SH-SY5Y (cell line): ENCODE data around the gene PTS.

ENCODE experiments used
- GATA2 ChIP-seq: IDR thresholded peaks from 2 replicates; pipeline ENCODE4 v1.6.1; 2011; ENCODE audit warnings: mild to moderate bottlenecking, low read depth, low read length
- GATA3 ChIP-seq: IDR thresholded peaks from 2 replicates; pipeline ENCODE4 v1.6.1; 2011; ENCODE audit warnings: low read depth, mild to moderate bottlenecking, low read length, moderate library complexity

The PTS gene

DNA sequence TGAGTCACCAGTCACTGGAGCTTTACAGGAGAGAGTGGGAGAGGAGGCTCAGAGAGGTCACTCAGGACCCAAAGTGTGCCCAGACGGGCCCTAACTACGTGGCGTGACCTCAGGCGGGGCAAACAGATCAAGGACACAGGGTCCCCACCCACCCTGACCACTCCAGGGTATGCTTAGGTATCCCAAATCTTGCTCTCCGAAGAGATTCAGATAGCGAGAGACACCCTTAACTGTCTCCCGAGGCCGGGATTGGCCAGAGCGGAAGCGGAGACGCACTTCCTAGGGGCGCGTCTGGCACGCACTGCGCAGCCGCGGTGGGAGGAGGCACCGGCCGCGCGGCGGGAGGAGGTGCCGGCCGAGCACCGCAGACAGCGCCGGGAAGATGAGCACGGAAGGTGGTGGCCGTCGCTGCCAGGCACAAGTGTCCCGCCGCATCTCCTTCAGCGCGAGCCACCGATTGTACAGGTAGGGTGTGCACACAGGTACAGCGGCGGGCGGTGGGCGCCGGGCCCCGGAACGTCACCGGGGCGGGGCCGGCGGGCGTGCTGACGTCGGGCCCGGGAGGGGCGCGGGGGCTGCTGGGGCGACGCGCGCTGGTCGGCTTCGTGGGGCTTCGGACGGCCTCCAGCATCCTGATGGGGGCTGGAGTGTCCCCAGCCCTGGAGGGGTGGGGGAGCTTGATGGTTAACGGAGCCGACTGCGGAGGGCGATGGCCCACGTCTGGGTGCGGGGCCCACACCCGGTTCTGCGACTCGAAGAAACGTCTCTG lies at the start of gene PTS:
Gene PTS (plus strand): TSS at position 367 of the 769 bp plus-strand sequence. CDS start 16 bp downstream, at position 383.
- TF ChIP-seq GATA3, result no peak
- TF ChIP-seq GATA2, result no peak

- no peak for TF ChIP-seq GATA3
- TF ChIP-seq GATA2, result no peak
Observed at GRCh38 chr11:112177589-112177988, 48.6 kb upstream of the PTS start.

- TF ChIP-seq GATA2 (no peak), GATA3 (no peak)
Observed at GRCh38 chr11:112178428-112178827, 47.8 kb upstream of the PTS start.

GRCh38 chr11:112178936-112179335 lies 47.3 kb upstream of the PTS start:
- TF ChIP-seq GATA3 (no peak), GATA2 (no peak)

GRCh38 chr11:112179601-112180000 lies 46.6 kb upstream of the PTS start:
- TF ChIP-seq GATA2 (no peak), GATA3 (no peak)

DNA sequence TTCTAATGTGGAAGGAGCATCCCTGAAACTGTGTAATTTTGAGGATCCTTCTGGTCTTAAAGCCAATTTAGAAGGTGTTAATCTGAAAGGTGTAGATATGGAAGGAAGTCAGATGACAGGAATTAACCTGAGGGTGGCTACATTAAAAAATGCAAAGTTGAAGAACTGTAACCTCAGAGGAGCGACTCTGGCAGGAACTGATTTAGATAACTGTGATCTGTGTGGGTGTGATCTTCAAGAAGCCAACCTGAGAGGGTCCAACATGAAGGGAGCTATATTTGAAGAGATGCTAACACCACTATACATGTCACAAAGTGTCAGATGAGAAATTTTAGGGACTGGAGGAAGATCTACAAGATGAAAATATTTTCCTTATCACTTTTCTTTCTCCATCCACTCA lies 43.4 kb upstream of the PTS start:
- TF ChIP-seq GATA2 (no peak), GATA3 (no peak)

- TF ChIP-seq GATA3 (no peak), GATA2 (no peak)
Observed at GRCh38 chr11:112185883-112186282, 40.3 kb upstream of the PTS start.

GRCh38 chr11:112186304-112186703 lies 39.9 kb upstream of the PTS start:
- TF ChIP-seq GATA3 (no peak; the same call in 1 of the 2 replicates), GATA2 (no peak; the same call in 1 of the 2 replicates)

GRCh38 chr11:112195951-112196351 lies 30.3 kb upstream of the PTS start:
- no peak for TF ChIP-seq GATA3
- TF ChIP-seq GATA2, result no peak

DNA sequence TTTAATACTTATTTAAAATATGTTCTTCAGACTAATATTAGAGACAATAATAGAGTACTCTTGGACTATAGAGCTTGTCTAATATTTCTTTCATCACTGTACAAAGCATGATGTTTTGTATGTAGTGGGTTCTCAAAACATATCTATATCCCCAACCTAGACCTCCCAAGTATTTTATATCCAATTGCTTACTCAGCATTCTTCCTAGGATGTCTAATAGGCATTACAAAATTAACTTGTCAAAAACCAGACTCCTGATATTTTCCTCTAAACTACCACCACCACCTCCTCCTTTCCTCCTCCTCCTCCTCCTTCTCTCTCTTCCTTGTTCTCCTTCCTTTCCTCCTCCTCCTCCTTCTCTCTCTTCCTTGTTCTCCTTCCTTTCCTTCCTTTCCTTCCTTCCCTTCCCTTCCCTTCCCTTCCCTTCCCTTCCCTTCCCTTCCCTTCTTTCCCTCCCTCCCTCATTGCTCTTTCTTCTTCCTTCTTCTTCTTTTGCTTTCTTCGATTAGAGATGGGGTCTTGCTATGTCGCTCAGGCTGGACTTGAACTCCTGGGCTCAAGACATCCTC lies 29.6 kb upstream of the PTS start:
- TF ChIP-seq GATA2 (no peak), GATA3 (no peak)

DNA sequence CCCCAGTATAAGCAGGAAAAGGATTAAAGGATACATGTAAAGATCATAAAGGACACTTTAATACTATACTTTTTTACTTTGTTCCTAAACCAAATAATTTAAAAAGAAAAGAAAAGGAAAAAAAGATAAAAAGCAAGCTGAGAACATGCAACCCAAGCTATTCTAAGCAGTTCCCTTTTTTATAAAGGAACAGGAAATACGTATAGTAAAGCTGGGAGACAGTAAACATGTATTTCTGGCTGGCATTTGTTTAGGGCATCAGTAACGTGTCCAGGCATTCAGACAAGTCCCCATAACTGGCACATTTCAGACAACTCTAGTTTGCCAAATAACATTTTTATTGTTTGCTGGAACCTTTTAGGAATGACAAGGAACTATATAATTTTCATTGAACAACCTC lies 26.0 kb upstream of the PTS start:
- no peak for TF ChIP-seq GATA2
- TF ChIP-seq GATA3, result no peak

DNA sequence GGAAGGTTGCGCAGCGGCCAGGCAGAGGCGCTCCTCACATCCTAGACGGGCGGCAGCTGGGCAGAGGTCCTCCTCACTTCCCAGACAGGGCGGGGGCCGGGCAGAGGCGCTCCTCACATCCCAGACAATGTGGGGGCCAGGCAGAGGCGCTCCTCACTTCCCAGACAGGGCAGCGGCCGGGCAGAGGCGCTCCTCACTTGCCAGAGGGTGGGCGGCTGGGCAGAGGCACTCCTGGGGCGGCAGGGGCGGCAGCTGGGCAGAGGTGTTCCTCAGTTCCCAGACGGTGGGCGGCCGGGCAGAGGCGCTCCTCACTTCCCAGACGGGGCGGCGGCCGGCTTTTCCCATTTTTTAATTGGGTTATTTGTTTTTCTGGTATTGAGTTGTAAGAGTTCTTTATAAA lies 20.2 kb upstream of the PTS start:
- no peak for TF ChIP-seq GATA3
- TF ChIP-seq GATA2, result no peak

GRCh38 chr11:112210890-112211289 lies 15.3 kb upstream of the PTS start:
- no peak for TF ChIP-seq GATA3

DNA sequence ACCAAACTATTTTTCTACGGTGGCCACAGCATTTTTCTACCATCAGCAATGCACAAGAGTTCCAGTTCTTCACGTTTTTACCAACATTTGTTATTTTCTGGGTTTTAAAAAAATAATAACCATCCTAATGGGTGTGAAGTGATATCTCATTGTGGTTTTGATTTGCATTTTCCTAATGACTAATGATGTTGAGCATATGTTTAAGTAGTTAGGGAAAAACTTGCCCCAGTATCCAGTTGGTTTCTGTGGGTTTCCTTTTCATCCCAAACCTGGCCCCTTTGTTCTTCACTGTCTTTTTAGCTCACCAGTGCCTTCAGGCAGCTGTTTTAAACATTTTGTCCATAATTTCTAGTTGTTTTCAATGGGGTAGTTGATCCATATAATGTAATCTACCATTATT lies 14.7 kb upstream of the PTS start:
- TF ChIP-seq GATA3, result no peak
- TF ChIP-seq GATA2, result no peak

- TF ChIP-seq GATA3 (no peak), GATA2 (no peak)
Observed at GRCh38 chr11:112212290-112212689, 13.9 kb upstream of the PTS start.
